ENCODE measurements around the gene MORF4L2.

Gene MORF4L2

DNA sequence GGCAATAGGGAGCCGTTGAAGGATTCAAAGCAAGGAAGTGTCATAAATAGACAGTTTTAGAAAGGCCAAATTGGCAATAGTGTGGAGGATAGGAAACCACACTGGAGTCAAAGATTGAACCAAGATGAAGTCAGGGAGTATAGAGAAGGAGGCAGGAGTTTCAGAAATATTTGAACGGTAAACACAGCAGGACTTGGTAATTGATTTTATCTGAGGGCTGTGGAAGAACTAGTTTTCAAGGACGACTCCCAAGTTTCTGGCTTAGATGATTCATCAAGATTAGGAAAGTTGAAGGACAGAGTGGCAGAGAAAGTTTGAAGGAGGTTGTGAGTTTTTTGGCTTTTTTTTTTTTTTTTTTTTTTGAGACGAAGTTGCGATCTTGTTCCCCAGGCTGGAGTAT, 12.7 kb upstream of the MORF4L2 start:
- no peaks in the 10 kb centered on the region for H3K27me3 Mint-ChIP-seq
- intact Hi-C loops (cut with micrococcal nuclease): no loop called here
- no peaks in the 10 kb centered on the region for H3K9me3 Mint-ChIP-seq
- no peak overlapping the region for H3K27ac Mint-ChIP-seq
- H3K4me1 Mint-ChIP-seq (ENCODE audit: low read depth): no peaks in the 10 kb centered on the region
- H3K4me3 Mint-ChIP-seq: no peak overlapping the region
- no peaks in the 10 kb centered on the region for H3K36me3 Mint-ChIP-seq (ENCODE audit: low read depth)

DNA sequence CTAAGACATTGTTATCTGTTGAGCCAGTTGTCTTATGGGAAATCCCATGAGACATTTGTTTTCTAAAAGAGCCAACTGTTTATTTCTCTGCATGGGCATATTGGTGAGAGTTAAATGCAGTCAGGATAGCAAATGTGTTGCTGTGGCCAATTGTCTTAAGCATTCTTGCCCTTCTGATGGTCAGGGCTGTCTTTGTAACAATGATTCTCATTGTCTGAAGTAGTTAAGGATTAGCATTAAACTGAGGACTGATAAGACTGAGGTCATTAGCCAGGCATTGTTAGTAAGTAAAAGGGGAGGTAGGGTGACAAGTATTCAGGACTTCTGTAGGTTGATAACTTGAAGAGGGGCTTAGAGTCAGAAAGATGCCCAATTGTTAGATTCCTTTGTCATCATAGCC, 11.2 kb upstream of the MORF4L2 start:
- intact Hi-C loops (cut with micrococcal nuclease): no loop called here
- H3K4me3 Mint-ChIP-seq: no peak overlapping the region
- H3K36me3 Mint-ChIP-seq (ENCODE audit: low read depth): no peaks in the 10 kb centered on the region

DNA sequence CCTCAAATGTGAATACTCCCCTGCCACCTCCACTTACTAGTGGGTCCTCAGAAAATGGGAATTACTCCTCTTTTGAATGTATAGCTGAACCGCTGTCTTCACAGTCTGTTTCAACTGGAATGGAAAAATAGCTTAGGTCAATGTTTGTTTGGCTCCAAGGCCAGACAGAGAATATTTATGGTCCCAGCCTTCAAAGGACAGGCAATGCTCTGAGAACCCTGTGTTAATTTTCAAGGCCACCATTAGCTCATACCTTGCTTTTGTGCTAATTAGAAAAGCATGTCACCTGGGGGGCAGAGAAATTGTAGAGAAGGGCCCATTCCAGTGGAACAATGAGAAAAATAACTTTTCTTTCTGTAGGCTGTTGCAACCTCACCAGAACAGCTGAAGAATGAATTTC, 4.6 kb upstream of the MORF4L2 start:
- H3K27ac Mint-ChIP-seq: no peak overlapping the region
- H3K9me3 Mint-ChIP-seq: no peaks in the 10 kb centered on the region
- no peak overlapping the region for H3K4me3 Mint-ChIP-seq
- H3K36me3 Mint-ChIP-seq (ENCODE audit: low read depth): no peaks in the 10 kb centered on the region
- no peaks in the 10 kb centered on the region for H3K4me1 Mint-ChIP-seq (ENCODE audit: low read depth)
- intact Hi-C loops (cut with micrococcal nuclease): no loop called here
- no peaks in the 10 kb centered on the region for H3K27me3 Mint-ChIP-seq

More for the DNA sequence above, 11.2 kb upstream of the MORF4L2 start:
- no peaks in the 10 kb centered on the region for H3K4me1 Mint-ChIP-seq (ENCODE audit: low read depth)
- H3K27ac Mint-ChIP-seq: no peak overlapping the region
- no peaks in the 10 kb centered on the region for H3K27me3 Mint-ChIP-seq
- no peaks in the 10 kb centered on the region for H3K9me3 Mint-ChIP-seq

DNA sequence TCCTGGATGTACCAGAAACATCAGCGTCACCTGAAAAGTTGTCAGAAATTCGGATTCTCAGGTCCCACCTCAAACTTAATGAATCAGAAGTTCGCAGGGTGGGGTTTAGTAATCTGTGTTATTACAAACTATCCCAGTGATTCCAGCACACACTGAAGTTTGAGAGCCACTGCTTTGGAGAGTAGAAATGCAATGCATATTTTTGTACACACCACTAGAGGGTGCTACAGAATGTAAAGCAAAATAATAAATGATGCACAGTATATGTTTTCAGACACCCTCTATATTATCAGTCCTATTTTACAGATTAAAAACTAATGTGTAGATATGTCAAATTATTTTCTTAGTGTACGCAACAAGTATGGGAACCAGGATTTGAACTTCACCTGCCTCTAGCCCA, 2.4 kb upstream of the MORF4L2 start:
- intact Hi-C loops (cut with micrococcal nuclease): loop anchor here (2.0 to 10.0 kb wide), 5 partner anchors 62 to 466 kb away; partner anchors contain the start of genes SLC25A53, TCEAL1 and TCEAL3
- Mint-ChIP-seq H3K4me3 (no peak overlapping the region), H3K9me3 (no peaks in the 10 kb centered on the region), H3K4me1 (ENCODE audit: low read depth) (no peaks in the 10 kb centered on the region), H3K27me3 (no peaks in the 10 kb centered on the region), H3K36me3 (ENCODE audit: low read depth) (peaks cover 2% of the 10 kb centered on the region), H3K27ac (no peak overlapping the region)

DNA sequence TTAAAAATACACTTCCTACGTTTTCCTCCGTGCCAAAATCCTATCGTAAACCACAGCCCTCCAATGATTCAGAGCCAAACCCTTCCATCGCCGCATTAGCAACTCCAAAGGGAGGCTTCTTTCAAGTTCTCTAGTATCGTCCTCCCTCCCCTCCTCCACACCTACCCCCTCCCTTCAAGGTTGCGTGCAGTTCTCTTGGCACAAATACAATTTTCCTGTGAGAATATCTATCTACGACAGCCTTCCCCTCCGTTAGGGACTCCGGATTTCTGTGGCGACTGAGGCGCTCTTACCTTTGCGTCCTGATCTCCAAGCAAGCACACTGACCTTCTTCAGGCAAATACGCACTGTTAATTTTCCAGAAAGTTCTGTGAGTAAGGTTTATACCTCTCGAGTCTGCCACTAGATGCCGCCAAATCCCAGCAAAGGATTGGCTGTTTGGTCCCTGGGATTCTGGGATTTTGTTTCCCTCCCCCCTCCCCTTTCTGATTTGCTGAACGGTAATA, 1.2 kb upstream of the MORF4L2 start:
- H3K27me3 Mint-ChIP-seq: no peaks in the 10 kb centered on the region
- no peaks in the 10 kb centered on the region for H3K9me3 Mint-ChIP-seq
- H3K36me3 Mint-ChIP-seq (ENCODE audit: low read depth): peaks cover 8% of the 10 kb centered on the region
- peaks cover 4% of the 10 kb centered on the region for H3K4me1 Mint-ChIP-seq (ENCODE audit: low read depth)
- intact Hi-C loops (cut with micrococcal nuclease): loop anchor here (2.0 to 10.0 kb wide), 5 partner anchors 60 to 467 kb away; partner anchors contain the start of genes SLC25A53, TCEAL1 and TCEAL3
- no peak overlapping the region for H3K4me3 Mint-ChIP-seq
- no peak overlapping the region for H3K27ac Mint-ChIP-seq

DNA sequence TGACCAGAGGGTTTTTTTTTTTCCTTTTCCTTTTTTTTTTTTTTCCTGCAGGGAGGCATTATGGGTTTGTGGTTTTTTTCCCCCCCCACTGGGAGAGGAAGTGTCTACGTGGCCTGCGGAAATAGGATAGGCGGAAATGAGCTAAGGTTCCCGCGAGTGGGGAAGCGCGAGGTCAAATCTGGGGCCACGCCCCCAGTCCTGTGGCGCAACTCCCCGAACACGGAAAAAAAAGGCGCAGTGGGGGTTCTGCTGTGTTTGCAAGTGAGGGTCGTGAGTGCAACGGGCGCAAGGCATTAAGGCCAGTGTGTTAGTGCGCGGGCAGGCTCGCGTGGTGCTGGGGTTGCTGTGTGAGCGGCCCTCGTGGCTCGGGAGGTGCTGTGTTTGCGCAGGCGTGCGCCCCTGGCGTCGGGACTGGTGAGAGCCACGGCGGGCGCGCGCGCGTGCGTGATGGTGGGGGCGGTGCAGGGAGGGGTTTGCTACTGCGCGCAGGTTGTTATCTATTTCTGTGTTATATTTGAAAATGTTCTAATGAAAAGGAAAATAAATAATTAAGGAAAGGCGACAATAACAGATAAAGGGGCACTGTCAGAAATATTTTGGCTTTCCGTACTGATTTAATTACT, 685 bp upstream of the MORF4L2 start:
- Mint-ChIP-seq H3K27me3 (no peaks in the 10 kb centered on the region), H3K36me3 (ENCODE audit: low read depth) (peaks cover 8% of the 10 kb centered on the region), H3K4me1 (ENCODE audit: low read depth) (peaks cover 4% of the 10 kb centered on the region), H3K4me3 (no peak overlapping the region), H3K9me3 (no peaks in the 10 kb centered on the region), H3K27ac (no peak overlapping the region)
- intact Hi-C loops (cut with micrococcal nuclease): loop anchor here (5.0 to 10.0 kb wide), 4 partner anchors 60 to 468 kb away; partner anchors contain the start of genes SLC25A53, TCEAL1 and TCEAL3

DNA sequence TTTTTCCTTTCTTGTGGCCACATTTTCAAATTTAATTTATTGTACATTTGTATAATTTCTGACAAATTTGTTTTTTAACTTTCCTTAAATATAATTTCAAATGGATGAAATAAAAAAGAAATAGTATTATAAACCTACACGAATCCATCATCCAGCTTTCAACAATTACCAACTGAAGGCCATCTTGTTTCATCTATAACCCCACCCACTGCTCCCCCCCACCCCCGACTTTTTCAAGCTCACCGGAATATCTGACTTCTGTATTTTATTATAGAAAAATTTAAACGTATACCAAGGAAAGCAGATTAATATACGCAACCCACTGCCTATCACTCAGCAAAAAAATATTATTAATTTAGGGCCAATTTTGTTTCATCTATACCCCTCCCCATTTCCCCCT, 1.1 kb downstream of the MORF4L2 start:
- H3K4me1 Mint-ChIP-seq (ENCODE audit: low read depth): peaks cover 4% of the 10 kb centered on the region
- peaks cover 17% of the 10 kb centered on the region for H3K36me3 Mint-ChIP-seq (ENCODE audit: low read depth)
- peak overlapping the region; percentile 64 for H3K4me3 Mint-ChIP-seq
- intact Hi-C loops (cut with micrococcal nuclease): loop anchor here (5.0 to 10.0 kb wide), 4 partner anchors 58 to 469 kb away; partner anchors contain the start of genes SLC25A53, TCEAL1 and TCEAL3
- no peaks in the 10 kb centered on the region for H3K27me3 Mint-ChIP-seq
- H3K27ac Mint-ChIP-seq: no peak overlapping the region
- H3K9me3 Mint-ChIP-seq: no peaks in the 10 kb centered on the region

DNA sequence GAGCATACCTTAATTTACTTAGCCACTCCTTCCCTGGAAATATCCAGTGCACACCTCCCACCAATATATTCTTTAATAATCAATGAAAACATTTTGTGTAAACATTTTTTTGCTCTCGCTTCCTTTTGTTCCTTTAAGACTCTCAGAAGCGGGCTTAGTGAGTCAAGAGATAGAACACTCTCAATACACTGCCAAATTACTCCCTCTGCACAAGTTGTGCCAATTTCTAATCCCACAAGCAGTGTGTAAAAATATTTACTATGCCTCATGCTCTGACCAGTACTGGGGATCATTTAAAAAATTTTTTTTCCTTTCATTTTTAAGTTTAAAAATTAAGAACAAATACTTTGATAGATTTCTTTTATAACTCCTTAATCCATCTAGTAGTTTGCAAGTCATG, 5.1 kb downstream of the MORF4L2 start:
- no peak overlapping the region for H3K27ac Mint-ChIP-seq
- H3K4me3 Mint-ChIP-seq: no peak overlapping the region
- peaks cover 53% of the 10 kb centered on the region for H3K36me3 Mint-ChIP-seq (ENCODE audit: low read depth)
- H3K27me3 Mint-ChIP-seq: no peaks in the 10 kb centered on the region
- H3K4me1 Mint-ChIP-seq (ENCODE audit: low read depth): peaks cover 4% of the 10 kb centered on the region
- intact Hi-C loops (cut with micrococcal nuclease): loop anchor here (10.0 kb wide), 2 partner anchors 147 to 473 kb away; partner anchors contain the start of gene SLC25A53
- H3K9me3 Mint-ChIP-seq: no peaks in the 10 kb centered on the region

DNA sequence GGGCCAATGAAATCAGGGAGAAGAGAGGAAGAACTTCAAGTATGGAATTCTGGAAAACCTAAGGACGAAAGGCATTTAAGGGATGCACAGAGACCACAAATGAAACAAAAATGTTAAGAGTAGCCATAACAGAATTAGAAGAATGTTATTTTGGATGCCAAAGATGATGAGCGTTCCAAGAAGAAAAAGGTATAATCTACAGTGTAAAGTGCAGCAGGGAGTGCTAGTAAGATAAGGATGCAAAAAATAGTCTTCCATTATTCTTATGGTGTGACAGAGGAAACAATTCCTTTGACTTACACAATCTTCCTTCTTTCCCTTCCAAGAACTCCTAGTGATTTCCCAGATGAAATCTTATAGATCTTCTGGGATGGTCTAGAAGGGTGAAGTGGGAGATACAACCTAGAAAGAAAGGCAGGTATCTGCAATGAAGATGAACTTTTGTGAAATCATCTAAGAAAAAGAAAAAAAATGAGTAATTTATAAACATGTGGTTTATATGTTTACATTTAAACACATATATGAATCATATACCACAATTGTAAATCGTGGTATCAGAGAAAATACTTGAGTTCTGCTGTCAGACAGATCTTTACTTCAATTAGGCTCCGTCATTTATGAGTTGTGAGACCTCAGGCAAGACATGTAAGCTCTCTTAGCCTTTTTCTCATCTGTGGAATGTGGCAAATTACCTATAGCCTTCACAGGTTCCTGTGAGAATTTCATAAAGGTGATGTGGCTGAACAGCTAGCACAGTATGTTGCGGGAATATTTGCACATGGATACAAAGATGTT, 8.1 kb downstream of the MORF4L2 start:
- no peak overlapping the region for H3K4me3 Mint-ChIP-seq
- H3K27ac Mint-ChIP-seq: no peak overlapping the region
- intact Hi-C loops (cut with micrococcal nuclease): loop anchor here (5.0 kb wide), 1 partner anchor 46 kb away; no protein-coding TSS in a partner anchor
- H3K27me3 Mint-ChIP-seq: no peaks in the 10 kb centered on the region
- no peaks in the 10 kb centered on the region for H3K9me3 Mint-ChIP-seq
- peaks cover 60% of the 10 kb centered on the region for H3K36me3 Mint-ChIP-seq (ENCODE audit: low read depth)
- no peaks in the 10 kb centered on the region for H3K4me1 Mint-ChIP-seq (ENCODE audit: low read depth)

DNA sequence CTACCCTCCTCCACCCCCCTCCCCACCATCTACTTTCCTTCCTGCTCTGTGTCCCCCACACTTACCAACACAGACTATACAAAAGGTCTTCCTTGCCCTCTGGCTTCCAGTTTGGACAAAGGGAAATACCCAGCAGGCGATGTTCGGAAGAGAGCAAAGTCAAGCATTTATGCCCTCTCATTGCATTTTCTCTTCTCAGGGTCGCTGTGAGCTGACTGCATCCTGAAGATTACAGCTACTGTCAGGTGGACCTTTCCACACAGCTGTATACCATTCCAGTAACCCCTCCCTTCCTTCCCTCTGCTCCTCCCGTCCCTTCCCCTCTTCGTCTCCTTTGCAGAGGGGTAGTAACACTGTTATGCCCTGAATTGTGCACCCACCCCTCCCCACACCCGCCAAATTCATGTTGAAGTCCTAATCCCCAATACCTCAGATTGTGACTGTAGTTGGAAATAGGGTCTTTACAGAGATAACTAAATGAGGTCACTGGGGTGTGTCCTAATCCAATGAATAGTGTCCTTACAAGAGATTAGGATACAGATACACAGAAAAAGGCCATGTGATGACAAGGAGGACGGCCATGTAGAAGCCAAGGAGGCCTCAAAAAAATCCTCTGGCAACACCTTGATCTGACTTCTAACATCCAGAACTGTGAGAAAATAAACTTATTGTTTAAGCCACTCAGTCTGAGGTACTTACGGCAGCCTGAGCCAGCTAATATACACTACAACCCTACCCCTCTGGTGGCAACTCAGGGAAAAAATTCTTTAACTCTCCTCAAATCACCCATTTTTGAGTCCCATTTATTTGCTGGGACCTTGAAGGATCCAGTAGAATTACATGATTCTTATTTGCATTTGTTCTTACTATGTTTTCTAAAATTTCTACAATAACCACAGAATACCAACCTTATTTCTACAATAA, 11.7 kb downstream of the MORF4L2 start:
- Mint-ChIP-seq H3K27ac (no peak overlapping the region), H3K27me3 (no peaks in the 10 kb centered on the region), H3K4me1 (ENCODE audit: low read depth) (no peaks in the 10 kb centered on the region), H3K36me3 (ENCODE audit: low read depth) (peaks cover 47% of the 10 kb centered on the region), H3K4me3 (no peak overlapping the region), H3K9me3 (no peaks in the 10 kb centered on the region)
- intact Hi-C loops (cut with micrococcal nuclease): loop anchor here (5.0 kb wide), 1 partner anchor 42 kb away; no protein-coding TSS in a partner anchor

DNA sequence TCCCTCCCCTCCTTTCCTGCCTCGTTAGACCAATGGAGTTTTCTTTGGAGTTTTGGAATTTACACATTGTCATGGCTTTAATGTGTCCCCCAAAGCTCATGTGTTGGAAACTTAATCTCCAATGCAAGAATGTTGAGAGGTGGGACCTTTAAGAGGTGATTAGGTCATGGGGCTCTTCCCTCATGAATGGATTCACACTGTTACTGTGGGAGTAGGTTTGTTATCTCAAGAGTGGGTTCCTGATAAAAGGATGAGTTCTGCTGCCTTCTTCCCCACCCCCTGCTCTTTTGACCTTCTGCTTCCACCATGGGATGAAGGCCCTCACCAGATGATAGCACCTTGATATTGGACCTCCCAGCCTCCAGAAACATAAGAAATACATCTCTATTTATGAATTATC, 16.8 kb downstream of the MORF4L2 start:
- no peaks in the 10 kb centered on the region for H3K36me3 Mint-ChIP-seq (ENCODE audit: low read depth)
- H3K27ac Mint-ChIP-seq: no peak overlapping the region
- H3K9me3 Mint-ChIP-seq: no peaks in the 10 kb centered on the region
- no peak overlapping the region for H3K4me3 Mint-ChIP-seq
- H3K4me1 Mint-ChIP-seq (ENCODE audit: low read depth): no peaks in the 10 kb centered on the region
- H3K27me3 Mint-ChIP-seq: peaks cover 2% of the 10 kb centered on the region
- intact Hi-C loops (cut with micrococcal nuclease): no loop called here

DNA sequence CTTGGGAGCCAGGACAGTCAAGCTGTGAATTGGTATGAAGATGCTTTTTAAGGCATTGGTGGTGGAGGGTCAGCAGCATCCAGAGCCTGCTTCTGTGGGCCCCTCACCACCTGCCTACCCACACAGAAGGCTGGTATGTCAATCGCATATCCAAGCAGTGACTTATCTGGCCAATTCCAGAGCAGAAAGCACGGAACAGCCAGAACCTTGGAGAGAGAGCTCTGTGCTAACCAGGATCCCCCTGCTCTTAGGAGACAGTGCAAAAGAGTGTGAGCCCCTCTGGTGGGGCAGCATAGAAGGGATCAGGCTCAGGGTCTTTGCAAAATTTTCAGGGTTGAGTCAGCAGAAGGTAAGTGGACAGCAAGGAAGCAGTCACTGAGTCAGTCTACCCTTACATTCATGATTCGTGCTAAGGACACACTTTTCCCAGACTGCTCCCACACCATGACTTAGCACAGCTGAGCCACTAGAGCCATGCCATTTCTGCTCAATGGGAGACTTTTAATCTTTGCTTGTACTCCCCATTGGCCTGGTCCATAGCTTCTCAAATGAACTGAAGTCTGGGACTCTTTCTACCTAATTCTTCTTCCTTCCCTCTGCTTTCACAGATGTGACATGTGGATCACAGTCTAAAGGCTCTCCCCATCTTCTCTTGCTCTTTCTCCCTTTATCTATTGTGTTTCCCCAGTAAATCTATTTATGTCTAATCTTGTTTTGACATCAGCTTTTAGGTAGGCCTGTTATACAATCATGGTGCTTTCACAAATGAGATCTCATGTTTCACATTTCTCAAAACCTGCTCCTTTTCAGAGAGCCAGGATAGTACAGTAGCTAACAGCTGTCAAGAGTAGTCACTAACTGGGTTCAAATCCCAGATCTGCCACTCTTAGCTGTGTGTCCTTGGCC, 20.0 kb downstream of the MORF4L2 start:
- H3K36me3 Mint-ChIP-seq (ENCODE audit: low read depth): no peaks in the 10 kb centered on the region
- H3K4me1 Mint-ChIP-seq (ENCODE audit: low read depth): no peaks in the 10 kb centered on the region
- intact Hi-C loops (cut with micrococcal nuclease): no loop called here
- H3K27me3 Mint-ChIP-seq: peaks cover 16% of the 10 kb centered on the region
- no peaks in the 10 kb centered on the region for H3K9me3 Mint-ChIP-seq
- no peak overlapping the region for H3K4me3 Mint-ChIP-seq
- no peak overlapping the region for H3K27ac Mint-ChIP-seq

Measured in dendritic cell treated with granulocyte-macrophage colony-stimulating factor and Interleukin-4, amounts not matched to agents 40 ng/mL and 50 ng/mL, for 4 days (primary cell).